Prostate gland (tissue), 2 donors: ENCODE data around the gene ANKRD23.

ENCODE experiments used
- POLR2A ChIP-seq: fragments of 450-650 bp; IDR thresholded peaks from one replicate; pipeline ENCODE4 v1.6.1; 2016; ENCODE audit warnings: antibody characterized with exemption, mild to moderate bottlenecking
- TF ChIP-seq, protein P1 (sequence below), 4 experiments: fragments of 200-600 bp in 2 of 4; fragments of 450-650 bp in 2 of 4; sonication (generic) in 2 of 4; IDR thresholded peaks; 1 replicate in 3 of 4; 2 replicates in 1 of 4; pipeline ENCODE4 v1.5.1; 2016 to 2019; ENCODE audit warnings: antibody characterized with exemption in 4 of 4, mild to moderate bottlenecking in 2 of 4, moderate library complexity in 2 of 4

DNA sequence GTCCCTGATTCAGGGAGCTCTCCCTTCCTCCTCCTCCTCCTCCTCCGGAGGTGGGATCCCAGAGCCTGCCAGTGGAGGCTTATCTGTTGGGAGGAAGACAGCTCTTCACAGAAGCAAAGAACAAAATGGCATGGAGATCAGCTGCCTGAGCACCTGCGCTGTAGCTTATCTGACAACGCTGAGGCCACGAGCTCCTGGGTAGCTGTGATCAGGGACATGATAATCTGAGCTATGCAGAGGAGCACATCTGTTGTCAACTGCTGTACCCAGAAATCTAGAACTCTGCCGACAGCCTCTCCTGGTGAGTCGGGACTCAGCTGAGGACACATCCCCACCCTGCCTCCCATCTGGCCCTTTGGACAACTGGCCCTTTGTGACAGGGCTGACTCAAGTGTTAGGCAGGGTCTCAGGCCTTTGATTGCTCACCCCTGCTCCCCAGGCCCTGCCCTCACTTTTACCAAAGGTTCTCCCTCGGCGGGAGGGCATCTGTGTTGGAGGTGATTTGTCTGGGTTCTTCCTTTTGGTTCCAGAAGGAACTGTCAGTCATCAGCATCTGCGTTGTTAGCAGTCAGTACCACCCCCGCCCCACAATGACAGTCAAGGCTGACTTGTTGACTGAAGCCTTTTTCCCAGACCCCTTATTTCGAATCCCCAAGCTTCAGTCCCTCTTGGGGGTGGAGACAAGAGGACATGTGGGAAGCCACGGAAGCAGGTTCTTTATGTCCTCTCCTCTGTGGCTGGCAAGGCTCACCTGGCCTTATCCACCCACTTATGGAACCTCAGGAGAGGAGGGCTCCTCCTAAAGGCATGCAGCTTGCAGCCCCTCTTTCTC is 33.7 kb downstream of the ANKRD23 start:
- TF ChIP-seq POLR2A: no peak
- TF ChIP-seq, protein P1, sequence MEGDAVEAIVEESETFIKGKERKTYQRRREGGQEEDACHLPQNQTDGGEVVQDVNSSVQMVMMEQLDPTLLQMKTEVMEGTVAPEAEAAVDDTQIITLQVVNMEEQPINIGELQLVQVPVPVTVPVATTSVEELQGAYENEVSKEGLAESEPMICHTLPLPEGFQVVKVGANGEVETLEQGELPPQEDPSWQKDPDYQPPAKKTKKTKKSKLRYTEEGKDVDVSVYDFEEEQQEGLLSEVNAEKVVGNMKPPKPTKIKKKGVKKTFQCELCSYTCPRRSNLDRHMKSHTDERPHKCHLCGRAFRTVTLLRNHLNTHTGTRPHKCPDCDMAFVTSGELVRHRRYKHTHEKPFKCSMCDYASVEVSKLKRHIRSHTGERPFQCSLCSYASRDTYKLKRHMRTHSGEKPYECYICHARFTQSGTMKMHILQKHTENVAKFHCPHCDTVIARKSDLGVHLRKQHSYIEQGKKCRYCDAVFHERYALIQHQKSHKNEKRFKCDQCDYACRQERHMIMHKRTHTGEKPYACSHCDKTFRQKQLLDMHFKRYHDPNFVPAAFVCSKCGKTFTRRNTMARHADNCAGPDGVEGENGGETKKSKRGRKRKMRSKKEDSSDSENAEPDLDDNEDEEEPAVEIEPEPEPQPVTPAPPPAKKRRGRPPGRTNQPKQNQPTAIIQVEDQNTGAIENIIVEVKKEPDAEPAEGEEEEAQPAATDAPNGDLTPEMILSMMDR (IDR thresholded peaks at IDR 0.05): no peak
